Thymus (tissue), 14 donors: ENCODE results near the gene ARTN. TPM values are rescaled to one million over a fixed set of nuclear protein-coding genes. Genes with fewer than 3 reads are reported as not detected.

Experiments used
- DNase-seq, 9 donors: peaks; one replicate each; pipeline ENCODE4 v3.0.0-alpha.2; 2013; ENCODE audit warnings: low spot score in 9 of 9, low read depth in 6 of 9, missing footprints in 1 of 9
- H3K27ac ChIP-seq, 2 donors: one replicate each; pipeline ENCODE4 v1.5.1; 2013; ENCODE audit warnings: control low read depth in 1 of 2, low read depth in 1 of 2, low read length in 1 of 2, mild to moderate bottlenecking in 1 of 2, moderate library complexity in 1 of 2
- H3K27me3 ChIP-seq, 2 donors: one replicate each; pipeline ENCODE4 v1.5.1; 2013; ENCODE audit warnings: low read length in 1 of 2; ENCODE audit not compliant: control insufficient read depth in 2 of 2, insufficient read depth in 1 of 2
- H3K36me3 ChIP-seq, 2 donors: one replicate each; pipeline ENCODE4 v1.5.1; 2013; ENCODE audit warnings: low read length in 1 of 2, mild to moderate bottlenecking in 1 of 2, moderate library complexity in 1 of 2; ENCODE audit not compliant: control insufficient read depth in 2 of 2, insufficient read depth in 2 of 2
- H3K4me1 ChIP-seq, 2 donors: one replicate each; pipeline ENCODE4 v1.5.1; 2013; ENCODE audit warnings: low read length in 2 of 2; ENCODE audit not compliant: control insufficient read depth in 2 of 2, insufficient read depth in 2 of 2
- H3K4me3 ChIP-seq, 2 donors: one replicate each; pipeline ENCODE4 v1.5.1; 2013; ENCODE audit warnings: low read length in 2 of 2, control low read depth in 1 of 2, mild to moderate bottlenecking in 1 of 2
- H3K9me3 ChIP-seq, 2 donors: one replicate each; pipeline ENCODE4 v1.5.1; 2013; ENCODE audit warnings: low read length in 1 of 2, mild to moderate bottlenecking in 1 of 2; ENCODE audit not compliant: control insufficient read depth in 2 of 2, insufficient read depth in 1 of 2
- WGBS: extraction: QIAGEN DNeasy Blood & Tissue Kit; methylation state at CpG from one replicate; pipeline ENCODE4 v1.1.7; 2013; 5-methylcytosine and 5-hydroxymethylcytosine counted together
- long read RNA-seq, 10 donors: transcript quantifications; one replicate each; lab custom pipeline, GENCODE V29; 2026
- polyA plus RNA-seq: library from polyadenylated mRNA; stranded (reverse); fragments of 200-250 nt; gene quantifications from one replicate; pipeline ENCODE4 v1.2.3, GENCODE V29; 2013
- total RNA-seq: library from RNA; stranded (reverse); fragments of 120-200 nt; gene quantifications from one replicate; pipeline ENCODE4 v1.2.4, GENCODE V29; 2013
- donor health status: healthy.

ARTN gene, protein sequence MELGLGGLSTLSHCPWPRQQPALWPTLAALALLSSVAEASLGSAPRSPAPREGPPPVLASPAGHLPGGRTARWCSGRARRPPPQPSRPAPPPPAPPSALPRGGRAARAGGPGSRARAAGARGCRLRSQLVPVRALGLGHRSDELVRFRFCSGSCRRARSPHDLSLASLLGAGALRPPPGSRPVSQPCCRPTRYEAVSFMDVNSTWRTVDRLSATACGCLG
- total RNA-seq (0.19 TPM), polyA plus RNA-seq (1.5 TPM)
- long read RNA-seq, donor 1, result 0 reads
- long read RNA-seq, donor 2, result 0 reads
- long read RNA-seq, donor 3, result 0 reads
- long read RNA-seq, donor 4, result 0 reads
- long read RNA-seq, donor 5, partial matches to known transcripts, result 0 of 1 reads
- long read RNA-seq, donor 5, other reads (novel, unspliced or antisense), result 0 of 1 reads
- long read RNA-seq, donor 6, partial matches to known transcripts, result 0 of 1 reads
- long read RNA-seq, donor 6, other reads (novel, unspliced or antisense), result 0 of 1 reads
- long read RNA-seq, donor 7, result 0 reads
- long read RNA-seq, donor 8, result 0 reads
- long read RNA-seq, donor 9, result 0 reads
- long read RNA-seq, donor 10, result 0 reads

- no peak for DNase-seq
- Histone ChIP-seq H3K27ac (no peak within 1 kb of the TSS), H3K9me3 (peaks cover 0 to 3% of the 10 kb centered on the region in 2 donors), H3K4me1 (peaks cover 6 to 16% of the 10 kb centered on the region in 2 donors), H3K36me3 (no peaks in the 10 kb centered on the region), H3K27me3 (peaks cover 20 to 58% of the 10 kb centered on the region in 2 donors), H3K4me3 (peak within 1 kb of the TSS in 1 of 2 donors; percentile 6)
- 7% methylated on average over 42 of the region's 42 CpGs for WGBS
Measured at GRCh38 chr1:43933386-43934100, at the start of gene ARTN. Gene ARTN, plus strand, starts transcription at chr1:43933801. Its CDS starts 1,856 bp downstream, at chr1:43935657.

DNA sequence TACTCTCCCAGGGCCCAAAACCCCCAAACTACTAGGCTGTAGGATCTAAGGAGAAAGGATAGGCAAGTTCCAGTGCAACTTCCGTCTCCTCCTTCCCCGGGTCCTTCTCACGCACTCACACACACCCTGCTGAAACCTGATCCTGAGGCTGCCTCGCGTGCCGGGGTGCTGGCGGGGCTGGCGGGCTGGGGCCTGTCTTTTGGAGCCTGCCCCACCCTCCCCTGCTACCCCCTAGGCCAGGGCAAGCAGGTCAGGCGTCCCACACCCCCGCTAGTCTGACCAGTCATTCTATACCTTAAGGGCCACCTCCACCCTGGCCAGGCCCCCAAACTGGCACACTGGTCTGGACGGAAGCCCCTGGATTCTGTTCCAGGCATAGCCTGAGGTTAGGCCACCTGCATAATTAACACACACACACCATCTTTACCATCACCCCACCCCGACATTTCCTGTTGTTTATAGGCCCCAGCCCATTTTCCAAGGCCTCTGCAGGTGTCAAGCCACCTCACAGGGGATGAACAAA lies 48.3 kb upstream of the ARTN start:
- Histone ChIP-seq H3K27me3 (no peaks in the 10 kb centered on the region), H3K4me1 (peaks cover 6 to 9% of the 10 kb centered on the region in 2 donors), H3K4me3 (no peak overlapping the region), H3K27ac (no peak overlapping the region), H3K36me3 (peaks cover 0 to 6% of the 10 kb centered on the region in 2 donors), H3K9me3 (no peaks in the 10 kb centered on the region)
- WGBS, result 83% methylated on average over 12 of the region's 12 CpGs
- DNase-seq, result peak in 1 of 9 donors; percentile 19

GRCh38 chr1:43887748-43888147 lies 45.9 kb upstream of the ARTN start:
- no peak for DNase-seq
- peaks cover 0 to 6% of the 10 kb centered on the region in 2 donors for H3K36me3 ChIP-seq

DNA sequence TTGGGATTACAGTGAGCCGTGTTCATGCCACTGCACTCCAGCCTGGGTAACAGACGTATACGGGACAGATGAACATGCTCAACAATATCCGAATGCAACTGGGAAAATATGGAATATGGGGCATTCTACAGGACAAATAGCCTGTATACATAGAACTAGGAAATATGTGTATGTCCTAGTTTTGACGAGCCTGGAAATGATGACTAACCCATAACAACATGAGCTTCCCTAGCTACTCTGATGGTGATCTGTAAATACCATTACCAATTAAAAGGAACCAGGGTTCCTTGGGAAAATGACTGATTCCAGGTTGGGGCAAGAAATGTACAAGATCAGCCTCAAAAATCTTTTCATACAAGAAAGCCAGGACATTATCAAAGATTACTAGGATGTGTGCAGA lies 42.8 kb upstream of the ARTN start:
- DNase-seq, result no peak
- Histone ChIP-seq H3K27ac (no peak overlapping the region), H3K9me3 (no peaks in the 10 kb centered on the region), H3K27me3 (no peaks in the 10 kb centered on the region), H3K4me1 (no peaks in the 10 kb centered on the region), H3K4me3 (no peak overlapping the region), H3K36me3 (no peaks in the 10 kb centered on the region)
- 99% methylated on average over 5 of the region's 5 CpGs for WGBS

More at GRCh38 chr1:43887748-43888147, 45.9 kb upstream of the ARTN start:
- no peaks in the 10 kb centered on the region for H3K27me3 ChIP-seq
- H3K9me3 ChIP-seq, result no peaks in the 10 kb centered on the region
- H3K4me1 ChIP-seq, result peaks cover 6 to 9% of the 10 kb centered on the region in 2 donors
- no peak overlapping the region for H3K27ac ChIP-seq
- no peak overlapping the region for H3K4me3 ChIP-seq

- H3K36me3 ChIP-seq, result peaks cover under 1% of the 10 kb centered on the region in 2 donors
- H3K4me1 ChIP-seq, result no peaks in the 10 kb centered on the region
- WGBS, result 94% methylated on average over 1 of the region's 1 CpG
- H3K9me3 ChIP-seq, result no peaks in the 10 kb centered on the region
- no peak overlapping the region for H3K4me3 ChIP-seq
- H3K27me3 ChIP-seq, result no peaks in the 10 kb centered on the region
- DNase-seq, result no peak
- H3K27ac ChIP-seq, result no peak overlapping the region
Measured at GRCh38 chr1:43893006-43893405, 40.6 kb upstream of the ARTN start.

- Histone ChIP-seq H3K27ac (no peak overlapping the region), H3K27me3 (no peaks in the 10 kb centered on the region), H3K9me3 (no peaks in the 10 kb centered on the region), H3K4me3 (no peak overlapping the region), H3K4me1 (no peaks in the 10 kb centered on the region), H3K36me3 (peaks cover 10 to 16% of the 10 kb centered on the region in 2 donors)
- DNase-seq, result no peak
- 98% methylated on average over 12 of the region's 12 CpGs for WGBS
Measured at GRCh38 chr1:43898981-43899380, 34.6 kb upstream of the ARTN start.

GRCh38 chr1:43900386-43900785 lies 33.2 kb upstream of the ARTN start:
- no peak for DNase-seq
- over 99% methylated on average over 3 of the region's 3 CpGs for WGBS
- Histone ChIP-seq H3K4me3 (no peak overlapping the region), H3K36me3 (peaks cover 10 to 16% of the 10 kb centered on the region in 2 donors), H3K27me3 (no peaks in the 10 kb centered on the region), H3K27ac (no peak overlapping the region), H3K9me3 (no peaks in the 10 kb centered on the region), H3K4me1 (no peaks in the 10 kb centered on the region)

DNA sequence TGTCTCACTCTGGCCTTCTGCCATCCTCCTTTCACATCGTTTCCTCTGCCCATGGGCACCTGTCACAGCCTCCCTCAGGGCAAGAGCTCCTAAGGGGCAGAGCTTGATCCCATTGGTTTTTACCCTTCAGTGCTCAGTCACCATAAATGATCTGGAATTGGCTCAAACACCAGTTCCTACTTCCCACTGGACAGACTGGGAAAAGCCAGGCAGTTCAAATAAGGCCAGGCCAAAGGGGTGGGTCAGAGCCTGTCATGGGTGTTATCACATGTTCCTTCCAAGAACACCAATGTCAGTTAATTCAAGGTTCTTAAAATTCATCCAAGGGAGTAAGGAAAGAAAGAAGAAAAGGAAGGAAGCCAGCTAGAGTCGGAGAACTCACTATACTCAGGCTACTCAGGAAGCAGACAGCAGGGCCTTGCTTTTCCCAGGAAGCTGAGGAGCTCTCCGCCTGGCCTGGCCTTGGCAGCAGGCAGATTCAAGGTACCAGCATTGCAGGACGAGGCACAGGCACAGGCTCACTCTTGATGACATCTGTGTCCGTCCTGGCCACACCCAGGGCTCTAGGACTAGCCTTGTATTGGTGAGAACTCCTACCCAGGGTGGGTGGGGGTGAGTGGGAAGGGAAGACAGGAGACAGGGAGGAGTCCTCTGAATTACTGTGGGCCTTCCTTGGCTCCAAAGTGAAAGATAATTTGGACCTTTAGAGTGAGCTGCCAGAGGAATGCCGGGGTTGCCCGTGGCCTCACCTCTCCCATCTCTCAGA lies 32.2 kb upstream of the ARTN start:
- H3K27me3 ChIP-seq, result no peaks in the 10 kb centered on the region
- no peaks in the 10 kb centered on the region for H3K4me1 ChIP-seq
- H3K36me3 ChIP-seq, result peaks cover 10 to 16% of the 10 kb centered on the region in 2 donors
- H3K27ac ChIP-seq, result no peak overlapping the region
- 98% methylated on average over 7 of the region's 7 CpGs for WGBS
- H3K4me3 ChIP-seq, result no peak overlapping the region
- DNase-seq, result no peak
- no peaks in the 10 kb centered on the region for H3K9me3 ChIP-seq
